ENCODE measurements around the gene GAREM1.

Gene GAREM1

GRCh38 chr18:32274307-32274706 lies 196.4 kb downstream of the GAREM1 start:
- DNase-seq (ENCODE audit: low read depth, low spot score): no peak
- H3K27ac ChIP-seq: no peak overlapping the region

GRCh38 chr18:32271672-32272208 lies 198.9 kb downstream of the GAREM1 start:
- no peak for DNase-seq (ENCODE audit: low read depth, low spot score)

GRCh38 chr18:32270341-32270740 lies 200.3 kb downstream of the GAREM1 start:
- H3K27ac ChIP-seq: no peak overlapping the region
- no peak for DNase-seq (ENCODE audit: low read depth, low spot score)

More at GRCh38 chr18:32271672-32272208, 198.9 kb downstream of the GAREM1 start:
- H3K27ac ChIP-seq: no peak overlapping the region

- H3K27ac ChIP-seq: no peak overlapping the region
- no peak for DNase-seq (ENCODE audit: low read depth, low spot score)
Observed at GRCh38 chr18:32267463-32267862, 203.2 kb downstream of the GAREM1 start.

GRCh38 chr18:32264401-32264800 lies 206.3 kb downstream of the GAREM1 start:
- no peak for DNase-seq (ENCODE audit: low read depth, low spot score)
- no peak overlapping the region for H3K27ac ChIP-seq

- DNase-seq (ENCODE audit: low read depth, low spot score): no peak
- H3K27ac ChIP-seq: no peak overlapping the region
Observed at GRCh38 chr18:32262092-32262491, 208.6 kb downstream of the GAREM1 start.

GRCh38 chr18:32261003-32261402 lies 209.7 kb downstream of the GAREM1 start:
- DNase-seq (ENCODE audit: low read depth, low spot score): no peak

GRCh38 chr18:32259553-32259952 lies 211.1 kb downstream of the GAREM1 start:
- H3K27ac ChIP-seq: no peak overlapping the region

More at GRCh38 chr18:32261003-32261402, 209.7 kb downstream of the GAREM1 start:
- H3K27ac ChIP-seq: no peak overlapping the region

GRCh38 chr18:32258558-32259204 lies 212.0 kb downstream of the GAREM1 start:
- DNase-seq (ENCODE audit: low read depth, low spot score): no peak
- H3K27ac ChIP-seq: no peak overlapping the region

More at GRCh38 chr18:32259553-32259952, 211.1 kb downstream of the GAREM1 start:
- no peak for DNase-seq (ENCODE audit: low read depth, low spot score)

- H3K27ac ChIP-seq: no peak overlapping the region
- no peak for DNase-seq (ENCODE audit: low read depth, low spot score)
Observed at GRCh38 chr18:32258148-32258547, 212.5 kb downstream of the GAREM1 start.

GRCh38 chr18:32257084-32257785 lies 213.4 kb downstream of the GAREM1 start:
- no peak overlapping the region for H3K27ac ChIP-seq
- DNase-seq (ENCODE audit: low read depth, low spot score): no peak

GRCh38 chr18:32255570-32255969 lies 215.1 kb downstream of the GAREM1 start:
- DNase-seq (ENCODE audit: low read depth, low spot score): no peak

GRCh38 chr18:32252141-32252860 lies 218.4 kb downstream of the GAREM1 start:
- H3K27ac ChIP-seq: no peak overlapping the region
- DNase-seq (ENCODE audit: low read depth, low spot score): no peak

More at GRCh38 chr18:32255570-32255969, 215.1 kb downstream of the GAREM1 start:
- no peak overlapping the region for H3K27ac ChIP-seq

- DNase-seq (ENCODE audit: low read depth, low spot score): no peak
- H3K27ac ChIP-seq: no peak overlapping the region
Observed at GRCh38 chr18:32251466-32251865, 219.2 kb downstream of the GAREM1 start.

GRCh38 chr18:32249147-32249929 lies 221.3 kb downstream of the GAREM1 start:
- DNase-seq (ENCODE audit: low read depth, low spot score): no peak
- H3K27ac ChIP-seq: no peak overlapping the region

GRCh38 chr18:32244881-32245280 lies 225.8 kb downstream of the GAREM1 start:
- H3K27ac ChIP-seq: no peak overlapping the region
- DNase-seq (ENCODE audit: low read depth, low spot score): no peak

GRCh38 chr18:32243358-32243757 lies 227.3 kb downstream of the GAREM1 start:
- no peak for DNase-seq (ENCODE audit: low read depth, low spot score)
- H3K27ac ChIP-seq: no peak overlapping the region

- no peak overlapping the region for H3K27ac ChIP-seq
- DNase-seq (ENCODE audit: low read depth, low spot score): no peak
Observed at GRCh38 chr18:32242395-32242794, 228.3 kb downstream of the GAREM1 start.

- no peak overlapping the region for H3K27ac ChIP-seq
- no peak for DNase-seq (ENCODE audit: low read depth, low spot score)
Observed at GRCh38 chr18:32238635-32239268, 231.9 kb downstream of the GAREM1 start.

- DNase-seq (ENCODE audit: low read depth, low spot score): no peak
- no peak overlapping the region for H3K27ac ChIP-seq
Observed at GRCh38 chr18:32237049-32237448, 233.6 kb downstream of the GAREM1 start.

Measured in epithelial cell of prostate (primary cell).